GM12875 (cell line): ENCODE data around the gene GDI2.

Experiments used
- H3K4me3 ChIP-seq: one replicate; pipeline ENCODE4 v1.5.1; 2011; ENCODE audit warnings: low read depth, low read length, control low read depth
- TF ChIP-seq, protein P1 (sequence below): IDR thresholded peaks from 2 replicates; pipeline ENCODE4 v1.5.1; 2011; ENCODE audit warnings: low read depth, mild to moderate bottlenecking, control low read depth, inconsistent platforms, low read length, moderate library complexity, borderline replicate concordance; ENCODE audit not compliant: insufficient read depth

GDI2 gene

DNA sequence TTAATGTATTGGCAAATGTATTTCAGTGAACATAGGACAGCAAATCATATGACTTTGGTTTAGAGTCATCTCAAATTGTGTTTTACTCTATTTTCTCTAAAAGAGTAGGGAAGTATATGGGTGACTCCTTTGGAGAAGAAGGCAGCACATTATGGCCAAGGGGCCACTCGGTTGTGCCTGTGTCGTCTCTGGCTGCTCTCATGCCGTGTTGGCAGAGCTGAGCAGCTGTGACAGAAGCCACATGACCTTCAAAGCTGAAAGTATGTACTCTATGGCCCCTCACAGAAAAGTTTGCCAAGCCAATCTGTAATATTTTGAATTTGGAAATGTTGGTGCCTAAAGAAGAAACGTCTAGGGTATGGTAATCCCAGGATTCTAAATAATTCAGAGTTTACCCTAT lies 81.1 kb downstream of the GDI2 start:
- no peak overlapping the region for H3K4me3 ChIP-seq
- TF ChIP-seq, protein P1, sequence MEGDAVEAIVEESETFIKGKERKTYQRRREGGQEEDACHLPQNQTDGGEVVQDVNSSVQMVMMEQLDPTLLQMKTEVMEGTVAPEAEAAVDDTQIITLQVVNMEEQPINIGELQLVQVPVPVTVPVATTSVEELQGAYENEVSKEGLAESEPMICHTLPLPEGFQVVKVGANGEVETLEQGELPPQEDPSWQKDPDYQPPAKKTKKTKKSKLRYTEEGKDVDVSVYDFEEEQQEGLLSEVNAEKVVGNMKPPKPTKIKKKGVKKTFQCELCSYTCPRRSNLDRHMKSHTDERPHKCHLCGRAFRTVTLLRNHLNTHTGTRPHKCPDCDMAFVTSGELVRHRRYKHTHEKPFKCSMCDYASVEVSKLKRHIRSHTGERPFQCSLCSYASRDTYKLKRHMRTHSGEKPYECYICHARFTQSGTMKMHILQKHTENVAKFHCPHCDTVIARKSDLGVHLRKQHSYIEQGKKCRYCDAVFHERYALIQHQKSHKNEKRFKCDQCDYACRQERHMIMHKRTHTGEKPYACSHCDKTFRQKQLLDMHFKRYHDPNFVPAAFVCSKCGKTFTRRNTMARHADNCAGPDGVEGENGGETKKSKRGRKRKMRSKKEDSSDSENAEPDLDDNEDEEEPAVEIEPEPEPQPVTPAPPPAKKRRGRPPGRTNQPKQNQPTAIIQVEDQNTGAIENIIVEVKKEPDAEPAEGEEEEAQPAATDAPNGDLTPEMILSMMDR = no peak

DNA sequence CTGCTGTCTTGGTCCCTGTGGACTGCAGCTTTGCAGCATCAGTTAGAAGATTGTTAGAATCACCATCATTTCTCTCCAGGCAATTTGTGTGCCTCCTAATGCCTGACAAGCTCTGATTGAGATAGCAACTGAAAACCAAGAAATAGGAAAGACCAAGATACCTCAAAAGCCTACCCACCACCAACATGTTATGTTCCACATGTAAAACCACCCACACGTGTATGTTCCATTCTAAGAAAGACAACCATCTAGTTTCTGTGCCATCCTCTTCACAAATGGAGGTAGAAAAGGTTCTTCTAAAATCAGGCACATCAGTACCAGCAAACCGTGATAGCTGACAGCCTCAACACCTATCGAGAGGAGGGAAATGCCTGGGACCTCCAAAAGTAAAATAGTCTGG lies 81.7 kb downstream of the GDI2 start:
- no peak overlapping the region for H3K4me3 ChIP-seq
- TF ChIP-seq, protein P1 = no peak

DNA sequence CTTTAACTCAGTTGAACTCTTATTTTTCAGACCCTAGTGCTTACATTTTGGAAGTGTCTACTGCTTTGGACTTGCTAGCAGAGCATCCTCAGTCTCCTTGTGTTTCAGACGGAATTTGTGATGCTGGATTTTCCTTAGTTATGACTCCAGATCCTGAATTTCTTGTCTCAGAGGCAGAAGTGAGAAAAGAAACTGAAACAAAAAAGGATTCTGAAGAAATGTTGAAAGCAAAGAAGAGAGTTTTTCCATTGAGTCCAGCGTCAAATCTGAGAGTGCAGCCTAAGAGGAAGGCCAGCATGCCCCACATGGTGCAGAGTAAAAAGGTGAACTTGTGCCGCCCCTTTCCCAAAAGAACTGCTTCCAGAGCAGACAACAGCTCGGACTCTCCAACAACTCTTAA lies 82.5 kb downstream of the GDI2 start:
- TF ChIP-seq, protein P1 = no peak
- H3K4me3 ChIP-seq = no peak overlapping the region

DNA sequence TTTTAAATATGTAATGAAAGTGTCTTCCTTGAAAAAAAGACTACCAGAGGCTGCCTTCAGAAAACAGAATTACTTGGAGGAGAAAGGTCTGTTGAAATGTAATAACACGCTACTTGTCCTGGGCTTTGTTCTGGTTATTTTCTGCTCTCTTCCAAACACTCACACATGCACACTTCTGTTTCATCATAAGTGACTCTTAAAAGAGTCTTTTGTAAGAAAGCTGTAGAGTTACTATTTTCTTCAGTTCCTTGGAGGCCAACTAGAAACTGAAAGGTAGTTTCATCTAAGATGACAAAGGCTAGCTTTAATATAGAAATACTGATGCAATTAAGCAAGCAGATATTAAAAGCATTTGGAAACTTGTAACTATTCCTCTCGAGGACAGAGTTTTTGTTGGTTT lies 89.5 kb downstream of the GDI2 start:
- H3K4me3 ChIP-seq = no peak overlapping the region
- TF ChIP-seq, protein P1 = no peak

DNA sequence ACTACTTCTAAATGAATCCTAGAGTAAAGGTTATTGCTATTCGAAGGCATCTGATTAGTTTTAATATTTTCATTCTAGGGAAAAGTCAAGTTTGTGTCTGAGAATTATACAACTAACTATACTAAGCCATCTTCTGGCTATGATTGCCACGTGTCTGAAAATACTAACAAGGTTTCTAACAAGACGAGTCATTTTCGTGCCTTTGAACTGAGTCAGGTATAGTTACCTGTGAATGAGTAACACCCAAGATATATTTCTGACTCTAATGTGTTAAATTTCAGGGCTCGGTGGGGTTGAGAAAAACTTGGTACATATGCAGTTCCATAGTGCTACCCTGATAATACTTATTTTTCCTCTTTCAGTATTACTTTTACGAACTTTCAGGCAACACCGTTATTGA lies 93.1 kb downstream of the GDI2 start:
- no peak overlapping the region for H3K4me3 ChIP-seq
- TF ChIP-seq, protein P1 = no peak

DNA sequence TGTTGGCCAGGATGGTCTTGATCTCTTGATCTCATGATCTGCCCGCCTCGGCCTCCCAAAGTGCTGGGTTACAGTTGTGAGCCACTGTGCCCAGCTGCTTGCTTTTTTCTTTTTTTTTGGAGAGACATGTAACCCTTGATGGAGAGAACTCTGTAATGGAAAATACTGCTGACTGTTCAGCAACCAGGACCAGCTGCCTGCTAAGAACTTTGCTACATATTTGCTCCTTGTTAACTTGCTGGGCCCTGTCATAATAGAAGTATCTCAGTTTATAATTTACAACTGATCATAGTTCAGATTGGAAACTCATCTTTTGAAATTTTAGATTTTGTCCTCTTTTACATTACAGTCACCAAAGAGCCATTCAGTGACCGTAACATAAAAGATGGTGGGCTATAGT lies 93.7 kb downstream of the GDI2 start:
- TF ChIP-seq, protein P1 = no peak

More for the DNA sequence above, 93.7 kb downstream of the GDI2 start:
- no peak overlapping the region for H3K4me3 ChIP-seq
